H9 (cell line): ENCODE measurements around the gene TOMM5. TPM values are rescaled to one million over a fixed set of nuclear protein-coding genes. Genes with fewer than 3 reads are reported as not detected.

ENCODE experiments used
- DNase-seq: peaks from one replicate; pipeline ENCODE4 v3.0.0-alpha.2; 2017
- H2AFZ ChIP-seq: one replicate; pipeline ENCODE4 v1.6.1; 2013; ENCODE audit warnings: mild to moderate bottlenecking, low read length, control low read depth, moderate library complexity
- H2AK5ac ChIP-seq: 2 replicates; pipeline ENCODE4 v1.6.1; 2013; ENCODE audit warnings: low read length, control low read depth, mixed read lengths; ENCODE audit not compliant: insufficient read length
- H2BK120ac ChIP-seq: one replicate; pipeline ENCODE4 v1.6.1; 2013; ENCODE audit warnings: low read depth, mild to moderate bottlenecking, low read length, control low read depth, inconsistent platforms; ENCODE audit not compliant: poor library complexity, severe bottlenecking
- H2BK12ac ChIP-seq: 2 replicates; pipeline ENCODE4 v1.6.1; 2013; ENCODE audit warnings: low read length, control low read depth, mixed read lengths, low read depth; ENCODE audit not compliant: insufficient read length
- H2BK15ac ChIP-seq: 2 replicates; pipeline ENCODE4 v1.6.1; 2013; ENCODE audit warnings: low read depth, low read length, control low read depth
- H2BK20ac ChIP-seq: one replicate; pipeline ENCODE4 v1.6.1; 2013; ENCODE audit warnings: low read depth, mild to moderate bottlenecking, low read length, control low read depth, inconsistent platforms; ENCODE audit not compliant: poor library complexity, severe bottlenecking
- H2BK5ac ChIP-seq: 2 replicates; pipeline ENCODE4 v1.6.1; 2013; ENCODE audit warnings: low read length, control low read depth, mixed read lengths; ENCODE audit not compliant: insufficient read length
- H3K14ac ChIP-seq: 2 replicates; pipeline ENCODE4 v1.6.1; 2013; ENCODE audit warnings: low read length, control low read depth; ENCODE audit not compliant: insufficient read depth
- H3K18ac ChIP-seq: 2 replicates; pipeline ENCODE4 v1.6.1; 2013; ENCODE audit warnings: low read depth, mild to moderate bottlenecking, mixed read lengths, low read length, control low read depth; ENCODE audit not compliant: insufficient read length
- H3K23ac ChIP-seq: 2 replicates; pipeline ENCODE4 v1.6.1; 2013; ENCODE audit warnings: low read length, control low read depth, mixed read lengths, low read depth; ENCODE audit not compliant: insufficient read length
- H3K23me2 ChIP-seq: 2 replicates; pipeline ENCODE4 v1.6.1; 2013; ENCODE audit warnings: low read depth, mild to moderate bottlenecking, mixed read lengths, low read length, control low read depth; ENCODE audit not compliant: insufficient read length, poor library complexity, severe bottlenecking
- H3K27ac ChIP-seq: 2 replicates; pipeline ENCODE4 v1.5.1; 2013; ENCODE audit warnings: low read length, control low read depth, mixed read lengths, low read depth; ENCODE audit not compliant: insufficient read length
- H3K27me3 ChIP-seq: 2 replicates; pipeline ENCODE4 v1.6.1; 2013; ENCODE audit warnings: low read length, control low read depth, inconsistent platforms; ENCODE audit not compliant: insufficient read depth
- H3K4ac ChIP-seq: 2 replicates; pipeline ENCODE4 v1.6.1; 2013; ENCODE audit warnings: low read depth, mild to moderate bottlenecking, control low read depth, inconsistent platforms, low read length, moderate library complexity
- H3K4me1 ChIP-seq: 2 replicates; pipeline ENCODE4 v1.6.1; 2013; ENCODE audit warnings: low read length, control low read depth, inconsistent platforms; ENCODE audit not compliant: insufficient read depth
- H3K4me2 ChIP-seq: 2 replicates; pipeline ENCODE4 v1.6.1; 2013; ENCODE audit warnings: low read length, control low read depth, mixed read lengths; ENCODE audit not compliant: insufficient read length, insufficient read depth
- H3K56ac ChIP-seq: 2 replicates; pipeline ENCODE4 v1.6.1; 2013; ENCODE audit warnings: low read depth, mild to moderate bottlenecking, mixed read lengths, low read length, control low read depth; ENCODE audit not compliant: insufficient read length
- H3K79me1 ChIP-seq: 2 replicates; pipeline ENCODE4 v1.6.1; 2013; ENCODE audit warnings: low read depth, mild to moderate bottlenecking, moderate library complexity, low read length, control low read depth, inconsistent platforms; ENCODE audit not compliant: insufficient read depth, poor library complexity, severe bottlenecking
- H3K79me2 ChIP-seq: 2 replicates; pipeline ENCODE4 v1.6.1; 2013; ENCODE audit warnings: low read length, control low read depth, inconsistent platforms; ENCODE audit not compliant: insufficient read depth
- H3K9ac ChIP-seq: 2 replicates; pipeline ENCODE4 v1.6.1; 2013; ENCODE audit warnings: low read length, control low read depth, mixed read lengths; ENCODE audit not compliant: insufficient read length; ENCODE audit errors: extremely low read depth
- H3K9me3 ChIP-seq: one replicate; pipeline ENCODE4 v1.6.1; 2013; ENCODE audit warnings: low read depth, low read length, inconsistent platforms; ENCODE audit not compliant: control insufficient read depth
- H3T11ph ChIP-seq: one replicate; pipeline ENCODE4 v1.6.1; 2013; ENCODE audit warnings: mild to moderate bottlenecking, low read length, control low read depth, inconsistent platforms
- H4K20me1 ChIP-seq: one replicate; pipeline ENCODE4 v1.6.1; 2013; ENCODE audit not compliant: control insufficient read depth, insufficient read length, insufficient read depth
- H4K5ac ChIP-seq: 2 replicates; pipeline ENCODE4 v1.6.1; 2013; ENCODE audit warnings: low read depth, mild to moderate bottlenecking, mixed read lengths, low read length, control low read depth; ENCODE audit not compliant: insufficient read length
- H4K8ac ChIP-seq: replicated peaks from 2 replicates; pipeline ENCODE4 v1.6.1; 2013; ENCODE audit warnings: low read length, control low read depth, mixed read lengths, low read depth; ENCODE audit not compliant: insufficient read length
- H4K91ac ChIP-seq: 2 replicates; pipeline ENCODE4 v1.6.1; 2013; ENCODE audit warnings: low read depth, mild to moderate bottlenecking, moderate library complexity, mixed read lengths, low read length, control low read depth; ENCODE audit not compliant: insufficient read length
- H3K27ac Mint-ChIP-seq, 3 experiments: 2 replicates in 2 of 3; 3 replicates in 1 of 3; pipeline ENCODE4 v1.8.0; 2020 to 2021; ENCODE audit warnings: mixed read lengths in 3 of 3, mild to moderate bottlenecking in 1 of 3, moderate library complexity in 1 of 3
- H3K27me3 Mint-ChIP-seq: 2 replicates; pipeline ENCODE4 v1.8.0; 2021; ENCODE audit warnings: low read depth, mild to moderate bottlenecking, moderate library complexity, mixed read lengths
- H3K36me3 Mint-ChIP-seq, 3 experiments: 2 replicates in 2 of 3; 3 replicates in 1 of 3; pipeline ENCODE4 v1.8.0; 2020 to 2021; ENCODE audit warnings: low read depth in 3 of 3, mixed read lengths in 3 of 3; ENCODE audit not compliant: insufficient read depth in 1 of 3
- H3K4me1 Mint-ChIP-seq, 2 experiments: 2 replicates each; pipeline ENCODE4 v1.8.0; 2020; ENCODE audit warnings: mixed read lengths in 2 of 2
- H3K4me3 Mint-ChIP-seq, 2 experiments: 2 replicates in 1 of 2; 3 replicates in 1 of 2; pipeline ENCODE4 v1.8.0; 2020 to 2021; ENCODE audit warnings: mild to moderate bottlenecking in 2 of 2, mixed read lengths in 2 of 2, moderate library complexity in 1 of 2
- H3K9me3 Mint-ChIP-seq, 2 experiments: 2 replicates in 1 of 2; 3 replicates in 1 of 2; pipeline ENCODE4 v1.8.0; 2020; ENCODE audit warnings: mild to moderate bottlenecking in 2 of 2, mixed read lengths in 2 of 2, moderate library complexity in 1 of 2
- CTCF ChIP-seq: fragments of 200-600 bp; sonication (generic); conservative IDR thresholded peaks from 3 replicates; pipeline ENCODE4 v1.8.0; 2021; ENCODE audit warnings: antibody characterized with exemption, mild to moderate bottlenecking
- WGBS: extraction: QIAGEN DNeasy Blood & Tissue Kit; methylation state at CpG from one replicate; pipeline ENCODE4 v1.1.7; 2013; ENCODE audit warnings: missing lambda C conversion rate, low lambda C conversion rate, mixed read lengths; ENCODE audit not compliant: insufficient read length; ENCODE audit errors: extremely low coverage; 5-methylcytosine and 5-hydroxymethylcytosine counted together
- total RNA-seq: library from RNA; stranded (reverse); gene quantifications from 2 replicates; pipeline ENCODE4 v1.2.1, GENCODE V29; 2021

Gene TOMM5
- total RNA-seq, 1 experiment from 2014 or later = 124 TPM

GRCh38 chr9:37582548-37583157, 9.7 kb downstream of the TOMM5 start:
- TF ChIP-seq CTCF = peak; percentile 68
- Histone ChIP-seq H2BK5ac (no peak overlapping the region), H3K56ac (no peak overlapping the region), H3K4me2 (no peak overlapping the region), H3K14ac (no peak overlapping the region), H2AK5ac (no peak overlapping the region), H3K4ac (no peak overlapping the region), H4K8ac (no peak overlapping the region), H3K79me2 (peaks cover 3% of the 10 kb centered on the region; the same call in 1 of the 2 replicates), H3T11ph (no peak overlapping the region), H4K91ac (no peak overlapping the region), H2BK12ac (no peak overlapping the region), H3K23ac (no peak overlapping the region), H3K18ac (no peak overlapping the region), H3K4me1 (no peaks in the 10 kb centered on the region), H3K9me3 (no peaks in the 10 kb centered on the region), H3K9ac (no peak overlapping the region), H3K27me3 (no peaks in the 10 kb centered on the region), H2BK20ac (no peak overlapping the region), H2BK120ac (no peak overlapping the region), H2BK15ac (no peak overlapping the region), H3K27ac (no peak overlapping the region), H4K20me1 (no peaks in the 10 kb centered on the region), H3K23me2 (no peaks in the 10 kb centered on the region), H4K5ac (no peak overlapping the region), H3K79me1 (peaks cover 7% of the 10 kb centered on the region), H2AFZ (no peak overlapping the region)
- DNase-seq = no peak
- no CpG with 5 or more reads among the region's 6 CpGs for WGBS
- peaks cover 25 to 55% (median 45%) of the 10 kb centered on the region in 3 experiments; a peak in 6 of 7 replicates for H3K36me3 Mint-ChIP-seq
- H3K4me1 Mint-ChIP-seq = no peaks in the 10 kb centered on the region
- peak overlapping the region in 1 of 3 experiments; percentile 15; a peak in 2 of 7 replicates for H3K27ac Mint-ChIP-seq
- no peaks in the 10 kb centered on the region for H3K27me3 Mint-ChIP-seq
- no peak overlapping the region for H3K4me3 Mint-ChIP-seq
- no peaks in the 10 kb centered on the region for H3K9me3 Mint-ChIP-seq
